Astrocyte of the spinal cord (primary cell): ENCODE data around the gene SENP6.
"Not testable (repeated sequence)": the region's sequence is repeated elsewhere in the genome, so short reads cannot be mapped to it uniquely, and the experiment has no call there.

Source experiments
- DNase-seq: peaks from one replicate; pipeline ENCODE4 v3.0.0; 2011; ENCODE audit warnings: low read depth, low spot score
- H3K4me3 ChIP-seq: 2 replicates; pipeline ENCODE4 v1.5.1; 2011; ENCODE audit warnings: low read depth, mild to moderate bottlenecking, low read length, moderate library complexity
- CTCF ChIP-seq: IDR thresholded peaks from 2 replicates; pipeline ENCODE4 v1.5.1; 2012; ENCODE audit warnings: low read depth, mild to moderate bottlenecking, low read length, inconsistent platforms
- in situ Hi-C: cut with HindIII; loops from 2 replicates; pipeline ENCODE4 v1.10.0; 2017; ENCODE audit warnings: low sequenced_read_pairs

SENP6 gene

DNA sequence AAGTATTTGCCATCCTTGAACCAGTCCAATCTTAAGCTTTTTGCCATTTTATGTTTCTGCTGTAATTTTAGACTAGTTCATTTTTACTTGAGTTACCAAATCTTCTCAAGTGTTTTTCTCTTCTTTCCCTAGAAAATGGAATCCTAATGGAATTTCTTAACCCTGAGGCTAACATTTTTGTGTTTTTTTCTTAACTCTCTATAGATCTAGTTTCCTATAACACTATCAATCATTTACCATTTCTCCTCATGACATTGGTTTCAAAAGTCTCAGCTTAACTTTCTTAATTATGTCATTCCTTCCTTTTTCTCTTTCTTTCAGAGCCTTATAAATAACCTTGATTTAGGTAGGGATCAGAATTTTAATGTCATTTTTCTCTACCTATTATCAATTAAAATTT, 54.8 kb downstream of the SENP6 start:
- no peak for DNase-seq
- no peak overlapping the region for H3K4me3 ChIP-seq
- in situ Hi-C loops = no loop called here
- no peak for TF ChIP-seq CTCF

DNA sequence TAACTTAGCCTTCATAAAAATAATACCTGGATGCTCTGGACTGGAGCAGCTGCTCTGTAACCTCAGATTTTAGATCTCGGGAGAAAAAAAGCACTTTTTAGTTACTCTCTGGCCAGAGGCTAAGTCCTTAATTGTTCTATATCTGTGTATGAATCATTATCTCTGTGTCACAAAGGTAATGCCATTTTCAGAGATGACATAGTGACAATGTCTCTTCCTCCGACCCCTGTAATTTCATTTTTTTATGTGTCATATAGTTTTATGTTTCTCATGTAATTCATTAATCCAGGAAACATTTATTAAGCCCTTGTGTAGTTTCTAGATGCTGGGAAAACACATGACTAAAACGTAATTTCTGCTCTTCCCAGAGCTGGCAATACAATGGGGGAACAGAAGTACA, 55.6 kb downstream of the SENP6 start:
- H3K4me3 ChIP-seq = no peak overlapping the region
- DNase-seq = no peak
- in situ Hi-C loops = no loop called here
- no peak for TF ChIP-seq CTCF

DNA sequence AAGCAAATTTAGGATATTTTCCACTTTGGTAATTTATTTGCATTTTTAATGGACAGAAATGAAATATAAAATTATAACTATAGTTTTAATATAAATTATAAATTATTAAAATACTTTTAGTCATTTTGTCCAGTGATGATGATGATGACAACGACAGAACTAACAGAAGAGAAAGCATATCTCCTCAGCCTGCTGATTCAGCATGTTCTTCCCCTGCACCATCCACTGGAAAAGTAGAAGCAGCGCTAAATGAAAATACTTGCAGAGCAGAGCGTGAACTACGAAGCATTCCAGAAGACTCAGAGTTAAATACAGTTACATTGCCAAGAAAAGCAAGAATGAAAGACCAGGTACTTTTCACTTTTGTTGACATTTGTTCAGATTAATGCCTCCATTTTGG, 64.9 kb downstream of the SENP6 start:
- H3K4me3 ChIP-seq = no peak overlapping the region
- in situ Hi-C loops = no loop called here
- no peak for TF ChIP-seq CTCF
- DNase-seq = no peak

GRCh38 chr6:75673884-75674283, 72.2 kb downstream of the SENP6 start:
- no peak for DNase-seq
- no peak overlapping the region for H3K4me3 ChIP-seq
- in situ Hi-C loops = no loop called here
- no peak for TF ChIP-seq CTCF

DNA sequence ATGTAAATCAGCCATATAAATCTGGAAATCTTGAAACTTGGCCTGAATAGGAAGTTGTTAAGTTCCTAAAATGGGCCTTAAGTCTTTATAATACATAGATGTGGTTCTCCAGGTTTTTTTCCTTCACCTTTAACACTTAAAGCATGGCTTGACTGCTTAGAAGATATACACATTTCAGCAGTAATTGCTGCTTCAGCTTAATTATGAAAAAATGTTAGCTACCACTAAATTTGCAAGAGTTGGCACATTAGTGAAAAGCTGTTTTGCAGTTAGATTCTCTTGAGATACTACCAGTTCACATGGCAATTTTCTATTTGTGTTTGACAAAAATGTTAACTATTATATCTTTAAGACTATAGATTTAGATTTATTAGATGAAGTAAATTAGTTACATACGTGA, 74.7 kb downstream of the SENP6 start:
- in situ Hi-C loops = no loop called here
- DNase-seq = no peak
- no peak overlapping the region for H3K4me3 ChIP-seq
- TF ChIP-seq CTCF = no peak

- H3K4me3 ChIP-seq, in situ Hi-C loops, DNase-seq: not testable (repeated sequence)
These were observed 80.9 kb downstream of the SENP6 start for GRCh38 chr6:75682548-75682947.

GRCh38 chr6:75683005-75683404, 81.3 kb downstream of the SENP6 start:
- DNase-seq, in situ Hi-C loops, H3K4me3 ChIP-seq: not testable (repeated sequence)

DNA sequence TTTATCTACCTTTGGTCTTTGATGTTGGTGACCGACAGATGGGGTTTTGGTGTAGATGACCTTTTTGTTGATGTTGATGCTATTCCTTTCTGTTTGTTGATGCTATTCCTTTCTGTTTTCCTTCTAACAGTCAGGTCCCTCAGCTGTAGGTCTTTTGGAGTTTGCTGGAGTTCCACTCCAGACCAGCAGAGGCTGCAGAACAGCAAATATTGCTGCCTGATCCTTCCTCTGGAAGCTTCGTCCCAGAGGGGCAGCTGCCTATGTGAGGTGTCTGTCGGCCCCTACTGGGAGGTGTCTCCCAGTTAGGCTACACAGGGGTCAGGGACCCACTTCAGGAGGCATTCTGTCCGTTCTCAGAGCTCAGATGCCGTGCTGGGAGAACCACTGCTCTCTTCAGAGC, 85.9 kb downstream of the SENP6 start:
- DNase-seq, in situ Hi-C loops, H3K4me3 ChIP-seq: not testable (repeated sequence)

DNA sequence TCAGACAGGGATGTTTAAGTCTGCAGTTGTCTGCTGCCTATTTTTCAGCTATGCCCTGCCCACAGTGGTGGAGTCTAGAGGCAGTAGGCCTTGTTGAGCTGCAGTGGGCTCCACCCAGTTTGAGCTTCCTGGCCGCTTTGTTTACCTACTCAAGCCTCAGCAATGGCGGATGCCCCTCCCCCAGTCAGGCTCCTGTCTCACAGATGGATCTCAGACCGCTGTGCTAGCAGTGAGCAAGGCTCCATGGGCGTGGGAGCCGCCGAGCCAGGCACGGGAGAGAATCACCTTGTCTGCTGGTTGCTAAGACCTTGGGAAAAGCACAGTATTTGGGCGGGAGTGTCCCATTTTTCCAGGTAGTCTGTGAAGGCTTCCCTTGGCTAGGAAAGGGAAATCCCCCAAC, 86.3 kb downstream of the SENP6 start:
- in situ Hi-C loops, H3K4me3 ChIP-seq, DNase-seq: not testable (repeated sequence)
